Neuronal stem cell (in vitro differentiated cells): Measurements from ENCODE around the gene PEX13. TPM values are rescaled to one million over a fixed set of nuclear protein-coding genes. Genes with fewer than 3 reads are reported as not detected.

Experiments
- DNase-seq: peaks from one replicate; pipeline ENCODE4 v3.0.0-alpha.2; 2013; ENCODE audit warnings: low spot score
- H2AFZ ChIP-seq: one replicate; pipeline ENCODE4 v1.6.1; 2013; ENCODE audit warnings: mild to moderate bottlenecking, low read length, inconsistent platforms
- H2AK5ac ChIP-seq: 2 replicates; pipeline ENCODE4 v1.6.1; 2013; ENCODE audit warnings: low read depth, mild to moderate bottlenecking, inconsistent platforms, low read length, moderate library complexity, mixed read lengths
- H2BK120ac ChIP-seq: 2 replicates; pipeline ENCODE4 v1.6.1; 2013; ENCODE audit warnings: low read depth, mild to moderate bottlenecking, inconsistent platforms, low read length, moderate library complexity, mixed read lengths
- H2BK12ac ChIP-seq: one replicate; pipeline ENCODE4 v1.6.1; 2013; ENCODE audit warnings: low read length, inconsistent platforms
- H2BK15ac ChIP-seq: 2 replicates; pipeline ENCODE4 v1.6.1; 2013; ENCODE audit warnings: mild to moderate bottlenecking, low read length, inconsistent platforms, mixed read lengths
- H2BK5ac ChIP-seq: one replicate; pipeline ENCODE4 v1.6.1; 2013; ENCODE audit warnings: inconsistent platforms, mild to moderate bottlenecking, low read length, moderate library complexity
- H3K14ac ChIP-seq: one replicate; pipeline ENCODE4 v1.6.1; 2013; ENCODE audit warnings: low read length, inconsistent platforms
- H3K18ac ChIP-seq: 2 replicates; pipeline ENCODE4 v1.6.1; 2013; ENCODE audit warnings: low read length, inconsistent platforms
- H3K23ac ChIP-seq: 2 replicates; pipeline ENCODE4 v1.6.1; 2013; ENCODE audit warnings: low read depth, mild to moderate bottlenecking, mixed read lengths, low read length, inconsistent platforms; ENCODE audit not compliant: poor library complexity
- H3K27ac ChIP-seq: replicated peaks from 3 replicates; pipeline ENCODE4 v1.5.1; 2013; ENCODE audit warnings: low read length, inconsistent platforms
- H3K27me3 ChIP-seq, 3 experiments: 2 replicates each; pipeline ENCODE4 v1.6.1; 2013; ENCODE audit warnings: low read length in 3 of 3, mild to moderate bottlenecking in 2 of 3, inconsistent platforms in 1 of 3, low read depth in 1 of 3, mixed read lengths in 1 of 3, moderate library complexity in 1 of 3; ENCODE audit not compliant: control insufficient read depth in 3 of 3, insufficient read depth in 3 of 3
- H3K36me3 ChIP-seq, 2 donors: replicated peaks in 1 of 2; 2 replicates each; pipeline ENCODE4 v1.6.1; 2013; ENCODE audit warnings: low read length in 2 of 2; ENCODE audit not compliant: control insufficient read depth in 2 of 2, insufficient read depth in 2 of 2
- H3K4ac ChIP-seq: 2 replicates; pipeline ENCODE4 v1.6.1; 2013; ENCODE audit warnings: inconsistent platforms, mild to moderate bottlenecking, low read length, moderate library complexity
- H3K4me1 ChIP-seq, 2 donors: 1 replicate in 1 of 2; 2 replicates in 1 of 2; pipeline ENCODE4 v1.6.1; 2013; ENCODE audit warnings: low read length in 2 of 2, low read depth in 1 of 2; ENCODE audit not compliant: control insufficient read depth in 2 of 2, insufficient read depth in 1 of 2
- H3K4me2 ChIP-seq: one replicate; pipeline ENCODE4 v1.6.1; 2013; ENCODE audit warnings: mild to moderate bottlenecking, low read length, inconsistent platforms; ENCODE audit not compliant: insufficient read depth, poor library complexity, severe bottlenecking
- H3K4me3 ChIP-seq, 2 donors: 2 replicates each; pipeline ENCODE4 v1.5.1; 2013; ENCODE audit warnings: low read length in 2 of 2, mild to moderate bottlenecking in 2 of 2, inconsistent platforms in 1 of 2, moderate library complexity in 1 of 2
- H3K79me1 ChIP-seq: one replicate; pipeline ENCODE4 v1.6.1; 2013; ENCODE audit warnings: low read depth, mild to moderate bottlenecking, inconsistent platforms, low read length, moderate library complexity
- H3K9ac ChIP-seq: one replicate; pipeline ENCODE4 v1.6.1; 2013; ENCODE audit warnings: mild to moderate bottlenecking, low read depth, low read length, inconsistent platforms; ENCODE audit not compliant: poor library complexity
- H3K9me3 ChIP-seq, 2 donors: replicated peaks in 1 of 2; 2 replicates each; pipeline versions ENCODE3 to v1.6.1; 2013; ENCODE audit warnings: low read length in 2 of 2, mild to moderate bottlenecking in 2 of 2, inconsistent platforms in 1 of 2, low read depth in 1 of 2, mixed read lengths in 1 of 2, moderate library complexity in 1 of 2; ENCODE audit not compliant: control insufficient read depth in 2 of 2, insufficient read depth in 1 of 2
- H4K8ac ChIP-seq: one replicate; pipeline ENCODE4 v1.6.1; 2013; ENCODE audit warnings: low read depth, mild to moderate bottlenecking, inconsistent platforms, low read length, moderate library complexity
- H4K91ac ChIP-seq: one replicate; pipeline ENCODE4 v1.6.1; 2013; ENCODE audit warnings: low read length, low read depth, mild to moderate bottlenecking, inconsistent platforms; ENCODE audit not compliant: poor library complexity
- WGBS, 2 donors: extraction: QIAGEN DNeasy Blood & Tissue Kit; methylation state at CpG; one replicate each; pipeline ENCODE4 v1.1.7; 2013; ENCODE audit warnings: missing lambda C conversion rate in 2 of 2, mixed read lengths in 1 of 2; ENCODE audit not compliant: insufficient read length in 2 of 2, insufficient replicate concordance in 1 of 2; ENCODE audit errors: extremely low coverage in 2 of 2; 5-methylcytosine and 5-hydroxymethylcytosine counted together
- polyA plus RNA-seq, 2 experiments: library from polyadenylated mRNA; stranded (reverse); fragments of 200-250 nt; gene quantifications; one replicate each; pipeline ENCODE4 v1.2.3, GENCODE V29; 2013

The PEX13 gene, protein sequence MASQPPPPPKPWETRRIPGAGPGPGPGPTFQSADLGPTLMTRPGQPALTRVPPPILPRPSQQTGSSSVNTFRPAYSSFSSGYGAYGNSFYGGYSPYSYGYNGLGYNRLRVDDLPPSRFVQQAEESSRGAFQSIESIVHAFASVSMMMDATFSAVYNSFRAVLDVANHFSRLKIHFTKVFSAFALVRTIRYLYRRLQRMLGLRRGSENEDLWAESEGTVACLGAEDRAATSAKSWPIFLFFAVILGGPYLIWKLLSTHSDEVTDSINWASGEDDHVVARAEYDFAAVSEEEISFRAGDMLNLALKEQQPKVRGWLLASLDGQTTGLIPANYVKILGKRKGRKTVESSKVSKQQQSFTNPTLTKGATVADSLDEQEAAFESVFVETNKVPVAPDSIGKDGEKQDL
- polyA plus RNA-seq (2013, experiment 1 of 2) = 19.8 TPM
- polyA plus RNA-seq (2013, experiment 2 of 2) = 20.1 TPM

DNA sequence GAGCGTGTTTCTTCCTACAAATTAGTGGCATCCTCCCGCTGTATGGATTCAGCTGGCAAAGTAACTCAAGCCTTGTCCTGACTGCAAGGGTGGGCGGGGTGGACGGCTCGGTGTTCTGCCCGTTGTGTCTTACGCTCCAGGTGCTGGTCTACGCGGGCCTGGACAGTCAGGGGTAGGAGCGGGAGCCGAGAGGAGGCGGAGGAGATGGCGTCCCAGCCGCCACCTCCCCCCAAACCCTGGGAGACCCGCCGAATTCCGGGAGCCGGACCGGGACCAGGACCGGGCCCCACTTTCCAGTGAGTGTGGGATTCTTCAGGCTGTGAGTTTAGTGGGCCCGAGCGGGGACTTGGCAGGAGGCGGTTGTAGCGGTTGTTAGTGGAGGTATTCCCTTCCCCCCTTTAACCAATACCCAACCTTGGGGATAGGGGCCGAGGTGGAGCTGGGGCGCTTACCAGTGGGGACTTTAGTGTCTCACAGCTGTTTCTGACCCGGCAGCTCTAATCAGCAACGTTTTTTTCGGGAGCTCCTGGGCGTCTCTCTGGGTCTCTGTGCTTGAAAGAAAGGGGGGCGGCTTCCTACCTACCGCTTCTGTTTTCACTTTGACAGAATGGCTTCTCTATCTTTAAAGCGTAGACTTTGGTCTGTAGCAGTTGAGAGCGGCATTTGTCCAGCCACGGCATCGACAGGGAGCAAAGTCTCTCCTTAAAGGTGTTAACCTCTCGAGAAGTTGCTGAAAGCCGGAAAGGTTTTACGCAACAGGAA is at the start of gene PEX13, which contains the start of gene PUS10:
PEX13 (plus strand) TSS at position 165 of the 762 bp plus-strand sequence; CDS start at position 205, 40 bp downstream.
PUS10 (minus strand) TSS at position 700 of the 762 bp plus-strand sequence. CDS start 6,365 bp downstream, outside the sequence.
- Histone ChIP-seq H3K23ac (peak within 1 kb of the TSS; percentile 81), H2BK15ac (peak within 1 kb of the TSS; percentile 72), H3K9ac (peak within 1 kb of the TSS; percentile 78), H2AFZ (peak within 1 kb of the TSS; percentile 89), H3K4me3 (peak within 1 kb of the TSS; percentile 80 to 90), H3K18ac (peak within 1 kb of the TSS; percentile 90), H3K4ac (no peak within 1 kb of the TSS), H2BK120ac (no peak within 1 kb of the TSS), H2AK5ac (no peak within 1 kb of the TSS), H3K4me2 (peak within 1 kb of the TSS; percentile 94), H2BK5ac (peak within 1 kb of the TSS; percentile 99), H3K14ac (peak within 1 kb of the TSS; percentile 31), H3K27ac (peak within 1 kb of the TSS; percentile 95), H3K36me3 (peaks cover 4 to 24% of the 10 kb centered on the region in 2 donors), H2BK12ac (no peak within 1 kb of the TSS), H4K91ac (no peak within 1 kb of the TSS), H3K27me3 (no peaks in the 10 kb centered on the region), H4K8ac (no peak within 1 kb of the TSS), H3K79me1 (peaks cover 6% of the 10 kb centered on the region), H3K9me3 (peaks cover 0 to 7% of the 10 kb centered on the region in 2 donors), H3K4me1 (peaks cover 0 to 2% of the 10 kb centered on the region in 2 donors)
- peak; percentile 65 for DNase-seq
- no CpG with 5 or more reads among the region's 39 CpGs for WGBS, 2 donors

DNA sequence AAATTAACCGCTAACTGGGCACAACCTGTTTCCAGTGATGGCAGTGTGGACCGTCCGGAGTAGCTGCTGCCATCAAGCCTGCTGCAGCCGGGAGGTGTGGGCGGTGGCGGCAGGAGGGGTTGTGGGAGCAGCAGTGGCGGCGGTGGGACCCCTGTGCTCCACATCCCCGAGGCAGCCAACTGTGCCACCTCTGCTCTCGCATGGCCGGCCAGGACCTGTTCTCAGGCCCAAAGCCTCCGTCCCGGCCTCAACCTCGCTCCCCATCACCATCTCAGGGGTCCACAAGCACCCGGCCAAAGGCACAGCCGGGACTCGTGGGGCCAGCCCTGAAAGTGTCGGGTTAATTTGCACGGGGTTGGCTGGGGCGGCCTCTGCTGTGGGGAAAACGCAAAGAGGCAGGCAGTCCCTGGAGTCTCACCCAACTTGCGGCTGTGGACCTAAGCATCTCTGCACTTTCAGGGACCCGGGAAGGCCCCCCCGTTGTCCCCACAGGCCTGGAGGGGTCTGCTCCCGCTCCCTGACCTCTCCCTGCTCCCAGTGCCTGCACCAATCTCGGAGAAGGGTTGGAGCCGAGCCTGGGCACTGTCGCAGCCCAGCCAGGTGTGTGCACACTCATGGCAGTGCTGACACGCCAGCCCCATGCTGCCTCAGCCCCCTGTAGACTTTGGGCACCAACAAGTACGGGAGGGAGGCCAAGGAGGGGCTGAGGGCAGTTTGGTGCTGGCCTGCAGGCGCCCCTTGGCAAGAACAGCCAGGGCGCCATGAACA is 44.4 kb upstream of the PEX13 start:
- Histone ChIP-seq H2BK15ac (peak overlapping the region; percentile 67), H3K18ac (peak overlapping the region; percentile 64), H3K4me2 (no peak overlapping the region), H3K9me3 (no peaks in the 10 kb centered on the region), H3K9ac (no peak overlapping the region), H2AFZ (no peak overlapping the region), H3K4ac (no peak overlapping the region), H4K91ac (no peak overlapping the region), H2AK5ac (no peak overlapping the region), H2BK12ac (no peak overlapping the region), H3K79me1 (no peaks in the 10 kb centered on the region), H3K27me3 (no peaks in the 10 kb centered on the region), H4K8ac (no peak overlapping the region), H3K36me3 (no peaks in the 10 kb centered on the region), H2BK5ac (peak overlapping the region; percentile 66), H3K4me3 (no peak overlapping the region), H3K23ac (no peak overlapping the region), H3K27ac (no peak overlapping the region), H3K14ac (no peak overlapping the region), H3K4me1 (no peaks in the 10 kb centered on the region), H2BK120ac (no peak overlapping the region)
- no CpG with 5 or more reads among the region's 32 CpGs for WGBS, 2 donors
- DNase-seq = no peak

DNA sequence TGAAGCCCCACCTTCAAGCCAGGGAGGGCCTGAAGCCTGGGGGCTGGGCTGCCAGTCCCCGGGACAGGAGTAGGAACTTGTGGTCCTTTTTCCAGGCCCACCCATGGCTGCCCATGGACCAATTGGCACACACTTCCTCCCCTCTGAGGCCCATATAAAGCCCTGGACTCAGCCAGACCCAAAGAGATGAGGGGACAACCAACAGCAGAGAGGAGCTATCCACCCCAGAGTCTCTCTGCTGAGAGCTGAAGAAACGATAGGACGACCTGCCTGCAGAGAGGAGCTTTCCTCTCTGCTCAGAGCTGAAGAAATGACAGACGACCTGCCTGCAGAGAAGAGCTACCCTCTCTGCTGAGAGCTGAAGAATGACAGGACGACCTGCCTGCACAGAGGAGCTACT is 43.8 kb upstream of the PEX13 start:
- H4K91ac ChIP-seq = no peak overlapping the region
- H3K23ac ChIP-seq = no peak overlapping the region
- DNase-seq = no peak

More for the DNA sequence above, 43.8 kb upstream of the PEX13 start:
- peak overlapping the region; percentile 64 for H3K18ac ChIP-seq
- H3K4me1 ChIP-seq = no peaks in the 10 kb centered on the region
- H2BK15ac ChIP-seq = no peak overlapping the region
- no peak overlapping the region for H2BK120ac ChIP-seq
- H4K8ac ChIP-seq = no peak overlapping the region
- no peaks in the 10 kb centered on the region for H3K36me3 ChIP-seq
- no peak overlapping the region for H3K4me2 ChIP-seq
- no peak overlapping the region for H3K9ac ChIP-seq
- H3K79me1 ChIP-seq = no peaks in the 10 kb centered on the region
- no peak overlapping the region for H2BK12ac ChIP-seq
- H2AK5ac ChIP-seq = no peak overlapping the region
- no CpG with 5 or more reads among the region's 5 CpGs for WGBS, 2 donors
- no peaks in the 10 kb centered on the region for H3K27me3 ChIP-seq
- H2AFZ ChIP-seq = no peak overlapping the region
- no peak overlapping the region for H3K4me3 ChIP-seq
- no peak overlapping the region for H3K14ac ChIP-seq
- H2BK5ac ChIP-seq = no peak overlapping the region
- H3K4ac ChIP-seq = no peak overlapping the region
- no peaks in the 10 kb centered on the region for H3K9me3 ChIP-seq
- H3K27ac ChIP-seq = no peak overlapping the region
